Duodenal mucosa (tissue), 2 donors: ENCODE results near the gene COBL.

Source experiments
- H3K27ac ChIP-seq: one replicate; pipeline ENCODE4 v1.7.0; 2013; ENCODE audit warnings: low read depth, low read length
- H3K27me3 ChIP-seq, 2 donors: one replicate each; pipeline ENCODE4 v1.7.0; 2013; ENCODE audit warnings: low read length in 2 of 2, control low read depth in 1 of 2; ENCODE audit not compliant: insufficient read depth in 2 of 2, control insufficient read depth in 1 of 2
- H3K36me3 ChIP-seq, 2 donors: one replicate each; pipeline ENCODE4 v1.7.0; 2013; ENCODE audit warnings: low read length in 2 of 2, control low read depth in 1 of 2; ENCODE audit not compliant: insufficient read depth in 2 of 2, control insufficient read depth in 1 of 2
- H3K4me1 ChIP-seq, 2 donors: one replicate each; pipeline ENCODE4 v1.7.0; 2013; ENCODE audit warnings: low read length in 2 of 2, control low read depth in 1 of 2; ENCODE audit not compliant: insufficient read depth in 2 of 2, control insufficient read depth in 1 of 2
- H3K4me3 ChIP-seq, 2 donors: one replicate each; pipeline ENCODE4 v1.7.0; 2013; ENCODE audit warnings: low read length in 2 of 2, low read depth in 1 of 2
- H3K9ac ChIP-seq, 2 donors: one replicate each; pipeline ENCODE4 v1.7.0; 2013; ENCODE audit warnings: low read length in 2 of 2, low read depth in 1 of 2
- H3K9me3 ChIP-seq, 2 donors: one replicate each; pipeline ENCODE4 v1.7.0; 2013; ENCODE audit warnings: low read length in 2 of 2, control low read depth in 1 of 2; ENCODE audit not compliant: control insufficient read depth in 1 of 2

The COBL gene

DNA sequence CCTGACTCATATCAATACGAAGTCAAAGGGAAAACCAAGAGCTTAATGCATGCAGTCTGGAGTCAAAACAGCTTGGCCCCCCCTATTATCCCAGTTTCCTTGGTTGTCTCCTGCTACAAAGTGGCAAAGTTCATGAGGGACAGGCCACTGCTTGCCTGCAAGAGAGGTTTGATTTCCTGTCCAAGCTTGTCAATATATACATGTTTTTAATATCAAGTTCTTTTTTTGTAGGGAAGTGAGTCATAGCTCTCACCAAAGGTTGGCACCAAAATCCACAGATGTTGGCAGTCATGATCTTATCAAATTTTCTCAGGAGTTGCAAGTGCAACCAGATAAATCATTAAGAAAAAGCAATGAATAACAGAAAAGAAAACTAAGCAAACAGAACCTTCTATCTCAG is 176.8 kb downstream of the COBL start:
- H3K4me1 ChIP-seq, result peaks cover 3 to 8% of the 10 kb centered on the region in 2 donors
- H3K9me3 ChIP-seq, result no peaks in the 10 kb centered on the region
- peaks cover 0 to 12% of the 10 kb centered on the region in 2 donors for H3K36me3 ChIP-seq
- no peak overlapping the region for H3K27ac ChIP-seq
- H3K27me3 ChIP-seq, result no peaks in the 10 kb centered on the region
- no peak overlapping the region for H3K4me3 ChIP-seq
- H3K9ac ChIP-seq, result no peak overlapping the region

DNA sequence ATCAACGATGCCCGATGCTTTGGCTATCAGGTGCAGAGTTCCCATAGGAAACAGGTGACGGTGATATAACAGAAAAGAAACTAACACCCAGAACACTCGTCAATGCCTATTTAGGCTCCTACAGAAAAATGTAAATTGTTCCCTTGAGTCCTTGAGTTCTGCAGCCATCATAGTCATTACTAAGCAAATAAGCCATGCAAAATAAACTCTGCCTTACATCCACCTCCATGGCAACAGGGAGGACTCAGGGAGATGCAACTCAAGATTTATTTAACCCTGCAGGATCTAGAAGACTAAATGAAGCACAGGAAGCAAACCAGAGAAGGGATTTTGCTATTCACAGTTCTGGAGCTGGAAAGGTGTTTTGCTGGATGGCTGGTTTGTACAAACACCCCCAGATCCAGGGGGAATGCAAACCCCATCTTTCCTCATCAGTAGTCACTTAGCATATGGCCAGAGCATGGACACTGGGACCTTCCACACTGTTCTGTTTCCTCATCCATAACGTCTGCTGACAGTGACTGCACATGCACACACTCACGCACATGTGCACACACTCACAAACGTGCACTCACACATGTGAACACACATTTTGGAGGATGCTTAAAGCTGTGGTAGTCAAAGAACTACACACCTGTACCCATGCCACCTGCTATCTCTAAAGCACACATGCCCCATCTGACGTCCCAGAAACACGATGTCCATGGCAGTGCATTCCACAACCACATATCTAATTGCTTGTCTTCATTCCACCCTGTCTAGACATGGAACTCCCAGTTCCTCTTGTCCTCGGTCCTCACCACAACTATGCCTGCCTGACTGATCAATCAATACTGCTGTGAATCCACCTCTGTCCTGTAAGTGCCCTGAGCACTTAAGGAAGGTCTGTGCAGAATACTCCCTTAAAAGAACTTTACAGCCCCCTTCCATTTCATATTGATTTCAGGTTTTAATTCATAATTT is 178.2 kb downstream of the COBL start:
- Histone ChIP-seq H3K4me3 (no peak overlapping the region), H3K27ac (no peak overlapping the region), H3K27me3 (no peaks in the 10 kb centered on the region), H3K36me3 (peaks cover 0 to 14% of the 10 kb centered on the region in 2 donors), H3K4me1 (peaks cover 0 to 8% of the 10 kb centered on the region in 2 donors), H3K9ac (no peak overlapping the region), H3K9me3 (no peaks in the 10 kb centered on the region)

- no peak overlapping the region for H3K9ac ChIP-seq
- peaks cover 0 to 8% of the 10 kb centered on the region in 2 donors for H3K4me1 ChIP-seq
- no peak overlapping the region for H3K27ac ChIP-seq
- no peaks in the 10 kb centered on the region for H3K9me3 ChIP-seq
- H3K36me3 ChIP-seq, result peaks cover 0 to 19% of the 10 kb centered on the region in 2 donors
- H3K4me3 ChIP-seq, result no peak overlapping the region
- no peaks in the 10 kb centered on the region for H3K27me3 ChIP-seq
These were observed 181.0 kb downstream of the COBL start for GRCh38 chr7:51135576-51135975.

GRCh38 chr7:51134013-51134441 is 182.6 kb downstream of the COBL start:
- Histone ChIP-seq H3K4me1 (no peaks in the 10 kb centered on the region), H3K9ac (no peak overlapping the region), H3K9me3 (no peaks in the 10 kb centered on the region), H3K27me3 (no peaks in the 10 kb centered on the region), H3K27ac (no peak overlapping the region), H3K36me3 (peaks cover 0 to 19% of the 10 kb centered on the region in 2 donors), H3K4me3 (no peak overlapping the region)

- Histone ChIP-seq H3K4me1 (no peaks in the 10 kb centered on the region), H3K36me3 (peaks cover 0 to 19% of the 10 kb centered on the region in 2 donors), H3K27me3 (no peaks in the 10 kb centered on the region), H3K27ac (no peak overlapping the region), H3K4me3 (no peak overlapping the region), H3K9ac (no peak overlapping the region), H3K9me3 (no peaks in the 10 kb centered on the region)
These were observed 183.9 kb downstream of the COBL start for GRCh38 chr7:51132661-51133060.

DNA sequence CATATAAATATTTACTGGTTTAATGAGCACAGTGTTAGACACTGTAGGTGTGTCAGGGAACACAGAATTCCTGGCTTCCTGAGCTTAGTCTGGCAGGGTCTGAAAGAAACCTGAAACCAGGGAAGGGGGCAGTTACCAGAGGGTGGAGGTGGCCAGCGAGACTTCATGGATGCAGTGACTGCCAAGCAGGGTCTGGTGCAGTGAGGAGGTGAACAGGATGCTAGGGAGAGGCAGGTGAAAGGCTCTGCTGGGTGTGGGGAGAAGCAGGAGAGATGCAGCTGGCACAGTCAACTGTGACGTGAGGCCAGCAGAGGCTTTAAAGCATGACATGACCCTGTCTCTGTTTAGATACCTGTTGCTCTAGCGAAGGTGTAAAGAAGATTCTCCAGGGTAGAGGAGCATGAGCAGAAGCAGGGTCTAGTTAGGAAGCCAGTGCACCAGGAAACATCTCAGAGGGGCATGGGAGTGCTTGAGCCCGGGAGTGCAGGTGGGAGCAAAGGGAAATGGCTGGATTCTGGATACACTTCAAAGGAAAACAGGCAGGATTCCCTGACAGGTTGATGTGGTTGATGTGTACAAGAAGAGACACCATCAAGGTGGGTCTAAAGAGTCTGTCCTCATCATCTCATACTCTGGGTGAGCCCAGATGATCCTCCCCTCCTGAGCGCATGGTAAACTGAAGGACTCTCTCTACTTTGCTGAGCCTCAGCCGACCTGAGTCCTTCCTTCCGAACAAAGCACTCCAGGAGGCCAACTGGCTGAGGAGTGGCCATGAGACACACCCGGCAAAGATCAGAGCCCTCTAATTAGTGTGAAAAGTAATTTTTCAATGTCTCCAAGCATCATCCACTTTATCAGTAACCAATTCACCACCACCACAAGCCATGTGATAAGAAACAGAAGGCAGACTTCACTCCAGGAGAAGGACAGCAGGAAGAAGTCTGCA is 186.8 kb downstream of the COBL start:
- Histone ChIP-seq H3K27ac (no peak overlapping the region), H3K36me3 (peaks cover 0 to 10% of the 10 kb centered on the region in 2 donors), H3K4me3 (no peak overlapping the region), H3K9ac (no peak overlapping the region), H3K9me3 (no peaks in the 10 kb centered on the region), H3K4me1 (no peaks in the 10 kb centered on the region), H3K27me3 (no peaks in the 10 kb centered on the region)

DNA sequence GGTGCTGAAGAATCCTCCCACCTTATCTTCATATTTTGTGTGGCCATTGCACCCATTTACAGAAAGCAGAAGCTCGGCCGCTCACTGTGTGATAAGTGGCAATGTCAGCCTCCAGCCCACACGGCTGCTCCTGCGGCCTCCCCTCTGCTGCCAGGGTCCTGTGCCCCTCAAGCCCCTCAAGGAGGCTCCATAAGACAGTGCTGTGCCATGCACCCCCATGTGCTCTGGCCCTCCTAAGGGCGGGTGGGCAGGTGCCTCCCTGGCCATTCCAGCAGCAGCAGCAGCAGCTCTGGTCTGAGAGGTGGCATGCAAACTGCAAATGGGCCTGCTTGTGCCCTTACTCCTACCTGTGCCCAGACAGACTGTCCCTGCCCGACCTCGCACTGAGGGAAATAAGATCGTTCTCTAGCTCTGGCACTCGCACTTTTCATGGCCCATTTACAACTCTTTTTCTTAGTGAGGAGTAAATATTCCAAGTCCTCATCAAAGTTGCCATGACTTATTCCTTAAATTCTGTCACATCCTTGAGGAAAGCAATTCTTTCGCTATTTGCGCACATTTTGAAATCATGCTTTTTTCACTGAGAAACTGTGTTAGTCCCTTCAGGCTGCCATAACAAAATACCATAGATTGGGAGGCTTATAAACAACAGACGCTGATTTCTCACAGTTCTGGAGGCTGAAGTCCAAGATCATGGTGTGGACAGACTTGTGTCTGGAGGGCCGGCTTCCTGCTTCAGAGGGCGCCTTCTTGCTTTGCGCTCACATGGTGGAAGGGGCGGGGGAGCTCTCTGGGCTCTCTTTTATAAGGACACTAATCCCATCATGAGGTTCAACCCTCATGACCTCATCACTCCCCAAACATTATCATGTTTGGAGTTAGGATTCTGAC is 187.8 kb downstream of the COBL start:
- Histone ChIP-seq H3K9me3 (no peaks in the 10 kb centered on the region), H3K27me3 (no peaks in the 10 kb centered on the region), H3K36me3 (peaks cover 0 to 10% of the 10 kb centered on the region in 2 donors), H3K9ac (no peak overlapping the region), H3K27ac (no peak overlapping the region), H3K4me3 (no peak overlapping the region), H3K4me1 (no peaks in the 10 kb centered on the region)

GRCh38 chr7:51127618-51127904 is 189.0 kb downstream of the COBL start:
- Histone ChIP-seq H3K9me3 (no peaks in the 10 kb centered on the region), H3K9ac (no peak overlapping the region), H3K27me3 (no peaks in the 10 kb centered on the region), H3K36me3 (peaks cover 0 to 3% of the 10 kb centered on the region in 2 donors), H3K4me1 (no peaks in the 10 kb centered on the region), H3K4me3 (no peak overlapping the region), H3K27ac (no peak overlapping the region)

GRCh38 chr7:51126813-51127617 is 189.6 kb downstream of the COBL start:
- Histone ChIP-seq H3K4me1 (no peaks in the 10 kb centered on the region), H3K27me3 (no peaks in the 10 kb centered on the region), H3K27ac (no peak overlapping the region), H3K9ac (no peak overlapping the region), H3K4me3 (no peak overlapping the region), H3K36me3 (peaks cover 0 to 3% of the 10 kb centered on the region in 2 donors), H3K9me3 (no peaks in the 10 kb centered on the region)
